Stimulated activated CD8-positive, alpha-beta memory T cell treated with anti-CD3 and anti-CD28 coated beads, Interleukin-15, amount 100 ng/mL, for 1 hour (primary cell): ENCODE results near the gene IFNL2.

Experiments
- DNase-seq: peaks from one replicate; pipeline ENCODE4 v3.0.0-alpha.2; 2020; ENCODE audit warnings: low read depth

The IFNL2 gene

DNA sequence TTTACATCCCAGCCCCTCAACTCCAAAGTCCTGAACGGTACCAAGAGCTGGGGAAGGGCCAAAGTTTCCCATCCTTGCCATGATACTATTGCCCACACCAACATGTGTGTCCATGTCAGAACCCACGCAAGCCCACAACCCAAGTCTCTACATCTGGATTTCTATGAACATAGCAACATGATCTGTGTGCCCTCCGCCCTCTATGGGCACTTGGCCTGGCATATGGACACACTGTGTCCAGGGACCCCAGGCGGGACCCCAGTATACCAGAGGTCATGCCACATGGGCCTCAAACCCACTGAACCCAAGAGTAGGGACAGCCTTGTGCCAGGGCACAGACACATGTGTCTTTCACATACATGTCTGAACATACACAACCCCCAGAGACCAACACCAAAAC is 50.5 kb downstream of the IFNL2 start:
- DNase-seq: no peak

DNA sequence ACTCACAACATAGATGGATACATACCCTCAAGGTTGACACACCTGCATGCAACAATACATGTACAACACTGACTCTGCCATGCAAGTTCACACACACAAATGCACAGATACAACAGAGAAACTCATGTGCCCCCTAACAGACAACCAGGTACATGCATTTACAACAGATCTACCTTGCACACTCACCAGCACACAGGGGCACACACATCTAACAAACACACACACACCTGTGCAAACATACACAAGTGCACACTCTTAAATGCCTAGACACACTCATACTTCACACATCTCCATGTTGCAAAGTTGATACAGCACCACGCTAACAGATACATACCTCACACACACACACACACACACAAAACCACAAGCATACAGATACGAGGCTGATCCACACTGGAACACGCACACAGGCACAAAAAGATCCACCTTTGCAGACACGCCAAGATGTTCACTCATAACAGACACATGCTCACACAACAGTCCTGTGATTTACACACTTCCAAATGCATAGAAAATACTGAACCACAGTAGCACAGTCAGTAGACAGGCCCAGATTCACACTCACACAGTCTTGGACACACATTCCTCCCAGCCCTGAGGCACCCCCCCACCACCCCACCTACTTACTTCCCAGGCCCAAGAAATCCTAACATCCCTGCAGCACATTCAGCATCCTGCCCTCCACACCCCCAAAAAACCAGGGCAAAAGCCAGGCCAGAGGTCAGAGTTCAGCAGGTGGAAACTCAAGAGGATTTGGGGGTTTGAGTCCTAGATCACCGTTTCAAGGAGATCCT is 51.1 kb downstream of the IFNL2 start:
- DNase-seq: no peak
